NCI-H2029 (cell line): ENCODE measurements around the gene NFXL1.

ENCODE experiments used
- DNase-seq: peaks from one replicate; lab custom pipeline; 2025; lab: John Stamatoyannopoulos, UW

The NFXL1 gene

DNA sequence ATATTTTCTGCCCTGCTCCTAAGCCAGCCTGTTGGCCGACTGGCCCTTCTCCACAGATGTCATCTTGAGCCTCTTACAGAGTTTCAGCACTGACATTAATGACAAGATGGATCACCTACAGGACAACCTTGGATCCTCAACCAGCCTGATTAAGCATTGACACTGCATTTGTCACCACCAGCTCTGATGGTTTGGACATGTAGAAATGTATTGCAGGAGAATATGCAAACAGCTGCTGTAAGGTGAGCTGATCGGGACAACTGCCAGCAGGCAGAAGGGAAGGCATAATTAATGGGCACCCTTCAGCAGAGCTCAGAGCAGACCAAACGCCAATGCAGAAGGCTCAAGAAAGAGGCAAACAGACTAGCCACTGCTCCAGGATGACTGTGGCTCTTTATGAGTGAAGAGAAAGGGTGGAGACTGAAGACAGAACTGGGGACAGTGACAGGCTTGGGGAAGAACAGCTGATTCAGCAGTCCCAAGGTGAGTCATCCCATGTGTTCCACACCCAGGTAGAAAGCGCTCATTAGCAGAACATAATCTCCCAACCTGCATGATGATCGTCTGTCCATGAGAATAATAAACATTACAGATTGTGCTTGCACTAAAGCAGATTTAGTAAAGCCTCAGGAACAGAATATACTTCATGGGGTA is 83.2 kb downstream of the NFXL1 start:
- DNase-seq: peak; percentile 80

DNA sequence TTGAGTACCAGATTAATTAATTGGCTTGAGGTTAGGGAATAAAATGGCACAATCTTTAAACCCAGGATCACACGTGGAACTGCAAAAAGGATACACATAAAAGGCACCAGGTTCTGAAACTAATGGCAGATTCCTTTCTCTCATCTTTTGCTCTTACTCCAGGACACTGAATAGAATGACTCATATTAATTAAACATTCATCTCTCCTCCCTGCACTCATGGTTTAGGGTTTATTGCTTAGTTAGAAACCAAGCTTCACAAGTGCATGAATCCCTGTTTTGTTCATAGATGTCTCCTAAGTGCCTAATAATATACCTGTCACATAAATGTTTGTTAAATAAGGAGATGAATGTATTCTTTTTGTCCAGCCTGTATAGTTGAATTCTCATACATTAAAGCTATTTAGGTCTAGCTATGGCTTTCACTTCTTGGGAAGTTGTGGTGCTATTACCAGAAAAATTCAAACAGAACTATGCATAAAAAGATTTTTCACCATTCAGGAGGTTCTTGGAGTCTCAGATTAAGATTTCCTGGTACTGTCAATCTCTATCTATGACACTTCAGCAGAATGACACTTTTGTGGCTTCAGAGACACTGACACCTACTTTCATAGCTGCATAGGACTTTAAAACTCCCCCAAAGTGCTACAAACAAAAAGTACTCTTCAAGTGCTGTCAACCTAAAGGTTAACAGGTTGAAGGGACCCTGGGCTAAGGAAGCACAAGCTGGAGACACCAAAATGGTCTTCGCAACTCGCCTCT is 83.9 kb downstream of the NFXL1 start:
- DNase-seq: peak; percentile 2

DNA sequence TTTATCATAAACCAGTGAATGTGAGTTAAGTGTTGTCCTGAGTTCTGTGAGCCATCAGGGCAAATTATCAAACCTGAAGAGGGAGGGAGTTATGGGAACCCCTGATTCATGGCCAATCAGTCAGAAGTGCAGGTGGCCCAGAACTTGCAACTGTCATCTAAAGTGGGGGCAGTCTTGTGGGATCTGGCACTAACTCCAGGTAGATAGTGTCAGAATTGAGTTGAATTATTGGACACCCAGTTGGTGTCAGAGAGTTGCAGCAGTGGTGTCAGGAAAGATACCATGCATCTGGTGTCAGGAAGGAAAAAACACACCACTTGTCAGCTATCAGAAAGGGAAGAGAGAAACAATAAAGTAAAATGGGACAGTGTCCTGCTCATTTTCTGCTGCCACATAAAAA is 84.9 kb downstream of the NFXL1 start:
- DNase-seq: no peak

DNA sequence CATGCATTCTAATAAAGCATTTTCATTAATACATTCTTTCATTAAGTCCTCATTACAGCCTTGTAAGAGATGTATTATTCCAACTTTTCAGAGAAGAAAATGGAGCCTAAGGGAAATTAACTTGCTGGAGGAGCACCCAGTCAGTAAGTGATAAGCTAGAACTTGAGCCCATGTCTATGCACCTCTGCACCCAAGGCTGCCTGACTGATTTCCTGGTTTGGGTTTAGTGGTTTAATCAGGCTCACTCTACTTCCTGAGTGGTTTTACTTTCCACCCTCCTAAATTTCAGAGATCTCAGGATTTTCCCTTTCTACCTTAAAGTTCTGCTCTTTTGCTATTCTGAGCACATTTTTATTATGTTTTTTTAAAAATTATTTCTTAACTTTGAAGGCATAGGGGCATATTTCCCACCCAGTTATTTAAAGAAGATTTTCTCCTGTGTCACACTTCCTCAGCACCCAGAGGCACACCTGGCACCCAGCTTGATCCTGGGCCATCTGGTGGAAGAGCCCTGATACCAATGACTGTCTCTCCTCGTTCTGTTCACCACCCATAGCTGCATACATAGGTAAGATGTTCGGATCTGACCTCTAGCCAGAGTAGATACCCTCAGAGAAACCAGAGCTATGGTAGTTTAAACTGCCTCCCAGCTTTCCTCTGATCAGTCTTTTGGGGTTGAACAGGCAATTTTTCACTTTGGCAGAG is 86.9 kb downstream of the NFXL1 start:
- DNase-seq: no peak

DNA sequence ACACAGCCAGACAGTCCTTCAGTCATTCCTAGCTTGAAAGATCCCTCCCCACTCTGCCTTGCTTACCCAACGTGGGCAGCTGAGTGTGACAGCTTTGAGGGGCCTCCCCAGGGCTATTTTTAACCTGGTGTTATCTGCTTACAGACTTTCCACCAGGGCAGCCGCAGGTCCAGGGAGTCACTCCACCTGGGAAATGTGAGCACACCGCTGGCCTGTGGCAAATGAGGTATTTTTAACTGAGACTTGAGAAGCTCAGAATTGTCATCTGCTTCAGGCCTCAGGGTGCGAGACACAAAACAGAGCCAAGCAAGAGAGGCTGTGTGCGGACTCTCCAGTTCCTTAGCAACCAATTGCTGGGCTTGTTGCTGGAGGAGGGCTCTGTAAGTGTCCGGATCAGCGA is 89.5 kb downstream of the NFXL1 start:
- DNase-seq: peak; percentile 26

DNA sequence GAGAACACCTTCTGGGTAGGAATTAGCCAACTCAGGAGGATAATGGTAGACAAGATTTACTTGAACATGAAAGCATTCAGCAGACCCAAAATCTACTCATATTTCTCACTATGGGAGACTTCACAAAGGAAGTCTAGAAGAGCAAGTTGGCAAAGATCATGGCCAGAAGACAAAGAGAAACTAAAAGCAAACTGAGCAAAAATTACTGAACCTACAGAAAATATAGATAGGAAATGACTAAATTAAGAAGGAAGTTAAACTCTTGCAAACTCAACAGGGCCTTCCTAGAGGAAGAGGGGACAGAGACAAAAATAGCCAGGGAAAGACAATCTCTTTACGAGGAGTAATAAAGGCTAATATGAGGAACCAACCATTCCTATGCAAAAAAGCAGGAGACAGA is 95.2 kb downstream of the NFXL1 start:
- no peak for DNase-seq

DNA sequence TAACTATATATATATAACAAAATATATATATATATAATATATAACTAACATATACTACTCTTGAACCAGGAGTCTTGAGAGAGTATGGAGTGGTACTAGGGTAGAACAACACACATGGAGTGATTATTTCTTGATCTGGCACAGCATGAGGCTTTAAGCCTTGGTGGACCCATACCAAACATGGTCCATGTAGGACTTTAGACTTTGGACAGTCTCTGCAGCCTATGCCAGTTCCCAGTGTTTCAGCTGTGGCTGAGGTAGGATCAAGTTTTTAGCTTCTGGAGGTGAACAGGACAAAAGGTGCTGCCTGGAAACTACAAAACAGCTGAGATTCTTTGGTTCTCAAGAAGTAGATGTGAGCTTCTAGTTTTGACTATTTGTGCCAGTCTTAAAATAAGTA is 97.1 kb downstream of the NFXL1 start:
- DNase-seq: no peak

DNA sequence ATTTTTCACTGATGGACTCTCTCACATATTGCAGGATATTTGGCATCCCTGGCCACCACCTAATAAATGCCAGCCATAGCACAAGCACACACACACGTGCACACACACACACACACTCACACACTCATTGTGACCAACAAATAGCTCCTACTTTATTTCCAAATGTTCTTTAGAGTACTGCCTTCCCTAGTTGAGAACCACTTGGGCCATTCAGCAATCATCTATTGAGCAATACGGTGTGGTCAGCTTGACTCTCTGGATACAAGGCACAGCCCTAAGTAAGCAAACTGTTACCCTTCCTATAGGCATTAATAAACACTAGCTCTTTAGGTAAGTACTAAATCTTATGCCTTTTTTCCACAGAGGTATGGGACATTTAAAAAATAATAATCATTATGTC is 97.6 kb downstream of the NFXL1 start:
- DNase-seq: no peak

DNA sequence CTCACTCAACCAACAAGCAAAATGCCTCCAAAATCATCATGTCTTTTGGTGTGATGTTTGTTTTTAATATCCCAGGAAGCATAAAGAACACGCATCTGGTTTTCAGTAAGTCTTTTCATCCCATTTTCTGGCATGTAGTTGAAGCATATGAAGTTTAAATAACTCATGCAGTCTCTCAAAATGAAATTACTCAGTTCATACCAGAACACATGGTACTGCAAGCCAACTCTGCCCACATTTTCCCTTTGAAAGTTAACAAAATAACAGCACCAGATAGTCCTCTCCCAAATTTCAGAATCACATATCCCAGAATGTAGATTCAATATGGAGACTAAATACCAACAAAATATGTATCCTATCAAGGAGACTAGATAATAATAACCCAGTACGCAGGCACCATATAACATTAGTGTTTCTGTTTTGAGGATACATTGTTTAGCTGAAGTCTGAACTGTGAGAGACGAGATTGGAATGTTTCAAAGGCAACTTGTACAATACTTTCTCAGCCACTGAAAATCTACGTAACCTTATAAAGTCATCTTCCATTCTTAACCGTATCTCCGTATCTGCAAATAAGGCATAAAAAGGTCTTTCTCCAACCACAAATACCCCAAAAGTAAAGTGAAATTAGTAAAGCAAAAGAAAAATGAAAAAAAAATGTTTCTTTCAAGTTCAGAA is 99.6 kb downstream of the NFXL1 start:
- no peak for DNase-seq

DNA sequence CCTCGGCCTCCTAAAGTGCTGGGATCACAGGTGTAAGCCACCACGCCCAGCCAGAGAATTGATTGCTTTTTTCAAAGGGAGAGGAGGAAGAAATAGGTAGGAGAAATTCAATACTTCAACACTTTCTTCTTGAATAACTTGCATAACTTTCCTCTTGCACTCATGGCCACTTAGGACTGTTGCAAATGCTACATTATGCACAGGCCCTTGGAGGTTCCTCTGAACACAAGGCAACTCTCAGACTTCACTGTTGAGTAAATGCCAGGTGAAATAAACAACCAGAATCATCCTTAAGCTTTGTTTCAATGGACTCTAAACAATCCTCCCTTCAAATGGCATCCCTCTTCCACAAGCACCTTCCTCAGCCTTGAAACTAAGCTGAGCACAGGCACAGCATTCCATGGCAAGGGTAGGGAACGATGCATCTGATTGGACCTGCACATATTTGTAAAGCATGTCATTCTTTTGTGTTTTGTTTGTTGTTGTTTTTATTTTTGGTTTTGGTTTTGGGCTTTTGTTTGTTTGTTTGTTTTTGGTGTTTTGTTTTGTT is 104.7 kb downstream of the NFXL1 start:
- DNase-seq: no peak

DNA sequence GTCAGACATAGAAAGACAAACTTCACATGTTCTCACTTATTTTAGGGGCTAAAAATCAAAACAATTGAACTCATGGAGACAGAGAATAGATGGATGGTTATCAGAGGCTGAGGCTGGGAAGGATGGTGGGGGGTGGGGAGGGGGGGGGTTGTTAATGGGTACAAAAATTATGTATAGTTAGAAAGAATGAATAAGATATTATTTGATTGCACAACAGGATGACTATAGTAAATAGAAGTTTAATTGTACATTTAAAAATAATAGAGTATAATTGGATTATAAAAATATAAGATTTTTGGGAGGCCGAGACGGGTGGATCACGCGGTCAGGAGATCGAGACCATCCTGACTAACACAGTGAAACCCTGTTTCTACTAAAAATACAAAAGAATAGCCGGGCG is 109.8 kb downstream of the NFXL1 start:
- no peak for DNase-seq

DNA sequence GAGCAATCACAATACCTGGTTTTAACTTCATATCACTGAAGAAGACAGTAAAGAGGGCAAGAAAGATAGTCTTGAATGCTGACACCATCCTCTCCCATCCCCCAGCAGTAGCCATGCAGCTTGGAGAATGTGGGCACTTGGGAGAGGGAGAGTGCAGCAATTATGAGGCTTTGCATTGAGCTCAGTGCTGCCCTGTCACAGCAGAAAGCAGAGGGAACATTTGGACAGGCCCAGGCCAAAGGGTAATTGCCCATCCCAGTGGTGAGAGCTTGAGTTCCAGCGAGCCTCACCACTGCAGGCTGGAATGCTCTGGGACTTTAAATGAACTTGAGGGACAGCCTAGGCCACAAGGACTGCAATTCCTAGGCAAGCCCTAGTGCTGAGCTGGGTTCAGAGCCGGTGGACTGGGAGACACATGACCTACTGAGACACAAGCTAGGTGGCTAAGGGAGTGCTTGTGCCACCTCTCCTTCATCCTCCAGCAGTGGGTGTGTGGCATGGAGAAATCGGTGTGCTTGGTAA is 112.8 kb downstream of the NFXL1 start:
- DNase-seq: no peak

DNA sequence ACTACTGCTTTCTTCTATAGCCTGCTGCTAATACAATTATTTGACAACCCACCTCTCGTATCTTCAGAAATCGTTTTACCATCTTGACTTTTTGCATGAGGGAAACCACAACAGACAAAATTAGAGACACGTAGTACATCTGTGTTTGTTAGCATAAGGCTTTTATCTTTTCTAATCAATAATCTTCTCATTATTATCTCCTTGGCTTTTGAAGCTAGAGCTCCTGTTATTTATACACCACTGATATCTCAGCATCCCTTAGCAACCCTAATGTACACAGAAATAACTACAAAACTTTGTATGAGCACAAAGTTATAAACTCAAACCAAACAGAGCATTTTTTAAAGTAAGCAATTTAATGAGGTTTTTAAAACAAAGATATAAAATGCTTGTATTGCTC is 116.2 kb downstream of the NFXL1 start:
- DNase-seq: no peak
